Skeletal muscle satellite cell (primary cell): ENCODE data around the gene RBBP8NL.
"Not testable (repeated sequence)": the region's sequence is repeated elsewhere in the genome, so short reads cannot be mapped to it uniquely, and the experiment has no call there.

Experiments
- H3K27me3 ChIP-seq: 2 replicates; pipeline ENCODE4 v1.7.0; 2013; ENCODE audit warnings: low read length; ENCODE audit not compliant: control insufficient read depth, insufficient read depth
- H3K36me3 ChIP-seq: 2 replicates; pipeline ENCODE4 v1.7.0; 2013; ENCODE audit warnings: mild to moderate bottlenecking, control low read depth, low read length; ENCODE audit not compliant: insufficient read depth
- H3K4me1 ChIP-seq: 2 replicates; pipeline ENCODE4 v1.7.0; 2013; ENCODE audit warnings: low read length; ENCODE audit not compliant: control insufficient read depth, insufficient read depth
- H3K4me2 ChIP-seq: 2 replicates; pipeline ENCODE4 v1.7.0; 2013; ENCODE audit warnings: mild to moderate bottlenecking, low read length
- H3K4me3 ChIP-seq: 2 replicates; pipeline ENCODE4 v1.7.0; 2013; ENCODE audit warnings: low read length
- H3K9ac ChIP-seq: 2 replicates; pipeline ENCODE4 v1.7.0; 2013; ENCODE audit warnings: mild to moderate bottlenecking, low read depth, low read length, moderate library complexity
- H3K9me3 ChIP-seq: replicated peaks from 2 replicates; pipeline ENCODE4 v1.7.0; 2013; ENCODE audit warnings: mild to moderate bottlenecking, control low read depth, low read length

The RBBP8NL gene

GRCh38 chr20:62381202-62381797 is 46.0 kb downstream of the RBBP8NL start:
- H3K4me1 ChIP-seq, result peaks cover 25% of the 10 kb centered on the region
- no peak overlapping the region for H3K9ac ChIP-seq
- no peak overlapping the region for H3K4me2 ChIP-seq
- H3K4me3 ChIP-seq, result no peak overlapping the region
- peaks cover 9% of the 10 kb centered on the region for H3K36me3 ChIP-seq
- H3K9me3 ChIP-seq, result no peaks in the 10 kb centered on the region
- no peaks in the 10 kb centered on the region for H3K27me3 ChIP-seq

DNA sequence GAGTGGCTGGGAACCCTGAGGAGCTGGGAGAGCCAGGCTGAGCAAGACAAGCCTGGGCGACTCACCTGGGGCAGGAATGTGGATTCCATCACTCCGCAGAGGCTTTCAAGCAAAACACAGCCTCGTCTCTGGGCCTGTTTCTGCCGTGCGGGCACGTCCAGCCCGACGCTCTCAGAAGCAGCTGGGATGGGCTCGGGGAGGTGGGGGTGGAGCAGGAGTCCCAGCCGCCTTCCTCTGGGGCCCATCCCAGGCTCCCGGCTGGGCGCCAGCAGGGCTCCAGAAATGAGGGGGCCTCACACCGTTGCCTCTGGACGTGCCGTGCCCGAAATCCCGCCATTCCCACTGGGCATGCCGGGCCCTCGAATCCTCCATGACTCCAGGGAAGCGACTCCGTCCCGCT is 49.1 kb downstream of the RBBP8NL start:
- Histone ChIP-seq H3K36me3 (peaks cover 9% of the 10 kb centered on the region), H3K4me1 (peaks cover 33% of the 10 kb centered on the region), H3K27me3 (no peaks in the 10 kb centered on the region), H3K9me3 (no peaks in the 10 kb centered on the region), H3K4me2 (no peak overlapping the region), H3K4me3 (no peak overlapping the region), H3K9ac (no peak overlapping the region)

DNA sequence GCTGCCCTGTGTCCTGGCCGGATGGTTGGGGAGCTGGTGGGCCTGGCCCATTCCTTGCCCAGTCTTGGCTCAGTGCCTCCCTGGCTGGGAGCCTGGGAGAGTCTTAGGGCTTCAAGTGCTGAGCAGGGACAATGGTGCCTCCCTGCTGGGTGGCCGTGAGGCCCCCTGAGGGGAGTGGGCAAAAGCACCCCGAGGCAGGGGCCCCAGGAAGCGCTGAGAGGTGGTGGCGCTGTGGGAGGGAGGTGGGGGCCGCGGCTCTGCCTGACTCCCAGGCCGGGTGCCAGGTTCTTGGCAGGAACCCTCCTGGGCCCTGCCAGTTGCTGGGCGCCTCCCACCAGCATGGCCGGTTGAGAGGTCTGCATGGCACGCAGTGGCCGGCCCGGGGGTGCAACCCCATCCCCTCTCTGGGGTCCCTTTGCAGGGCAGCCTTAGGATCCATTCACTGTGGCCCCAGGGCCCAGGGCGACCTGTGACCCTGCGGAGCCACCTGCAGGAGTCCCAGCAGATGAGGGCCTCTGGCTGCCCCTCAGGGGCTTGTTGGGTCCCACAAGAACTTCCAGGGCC is 49.6 kb downstream of the RBBP8NL start:
- Histone ChIP-seq H3K27me3 (no peaks in the 10 kb centered on the region), H3K9ac (no peak overlapping the region), H3K9me3 (no peaks in the 10 kb centered on the region), H3K36me3 (peaks cover 9% of the 10 kb centered on the region), H3K4me3 (no peak overlapping the region), H3K4me1 (peaks cover 33% of the 10 kb centered on the region), H3K4me2 (no peak overlapping the region)

GRCh38 chr20:62377064-62377461 is 50.3 kb downstream of the RBBP8NL start:
- H3K4me1 ChIP-seq, result peaks cover 33% of the 10 kb centered on the region

GRCh38 chr20:62376112-62377063 is 51.0 kb downstream of the RBBP8NL start:
- Histone ChIP-seq H3K9ac (no peak overlapping the region), H3K4me3 (no peak overlapping the region), H3K4me2 (no peak overlapping the region), H3K27me3 (no peaks in the 10 kb centered on the region), H3K9me3 (no peaks in the 10 kb centered on the region), H3K4me1 (peaks cover 29% of the 10 kb centered on the region), H3K36me3 (no peaks in the 10 kb centered on the region)

More at GRCh38 chr20:62377064-62377461, 50.3 kb downstream of the RBBP8NL start:
- Histone ChIP-seq H3K4me3 (no peak overlapping the region), H3K36me3 (peaks cover 6% of the 10 kb centered on the region), H3K9ac (no peak overlapping the region), H3K4me2 (no peak overlapping the region), H3K27me3 (no peaks in the 10 kb centered on the region), H3K9me3 (no peaks in the 10 kb centered on the region)

DNA sequence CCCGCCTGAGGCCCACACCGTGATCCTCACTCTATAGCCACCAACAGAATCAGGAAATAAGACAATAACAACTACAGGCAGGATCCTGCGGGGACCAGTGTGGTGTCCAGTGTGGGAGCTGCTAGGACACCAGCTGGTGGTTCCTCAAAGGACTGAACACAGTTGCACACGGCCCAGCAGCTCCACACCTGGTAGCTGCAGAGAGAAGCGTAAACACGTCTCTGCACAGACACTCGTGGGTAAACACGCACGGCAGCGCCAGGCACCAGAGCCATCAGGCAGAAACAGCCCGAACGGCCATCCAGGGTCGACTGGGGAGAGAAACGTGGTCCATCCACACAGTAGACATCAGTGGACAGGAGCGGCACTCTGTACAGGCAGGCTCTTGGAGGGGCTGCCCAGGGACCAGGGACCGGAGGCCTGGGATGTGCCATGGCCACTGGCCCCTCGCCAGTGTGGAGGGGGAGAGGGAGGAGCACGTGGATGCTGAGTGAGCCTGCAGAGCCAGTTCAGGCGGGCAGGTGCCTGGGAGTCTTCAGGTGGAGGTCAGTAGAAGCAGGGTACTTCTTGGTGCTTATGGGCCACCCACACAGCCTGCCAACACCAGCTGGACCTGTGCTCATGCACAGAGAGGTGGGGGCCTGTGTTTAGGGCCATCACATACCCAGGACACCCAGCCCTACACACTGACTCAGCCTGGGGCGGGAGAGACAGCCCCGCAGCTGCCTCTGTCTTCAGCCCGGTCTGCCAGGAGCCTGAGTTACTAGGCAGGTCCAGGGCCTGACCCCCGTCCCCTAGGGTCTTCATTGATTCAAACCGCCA is 52.8 kb downstream of the RBBP8NL start:
- H3K9me3 ChIP-seq, result no peaks in the 10 kb centered on the region
- no peak overlapping the region for H3K4me3 ChIP-seq
- H3K36me3 ChIP-seq, result no peaks in the 10 kb centered on the region
- no peak overlapping the region for H3K9ac ChIP-seq
- peaks cover 35% of the 10 kb centered on the region for H3K4me1 ChIP-seq
- H3K4me2 ChIP-seq, result no peak overlapping the region
- H3K27me3 ChIP-seq, result no peaks in the 10 kb centered on the region

DNA sequence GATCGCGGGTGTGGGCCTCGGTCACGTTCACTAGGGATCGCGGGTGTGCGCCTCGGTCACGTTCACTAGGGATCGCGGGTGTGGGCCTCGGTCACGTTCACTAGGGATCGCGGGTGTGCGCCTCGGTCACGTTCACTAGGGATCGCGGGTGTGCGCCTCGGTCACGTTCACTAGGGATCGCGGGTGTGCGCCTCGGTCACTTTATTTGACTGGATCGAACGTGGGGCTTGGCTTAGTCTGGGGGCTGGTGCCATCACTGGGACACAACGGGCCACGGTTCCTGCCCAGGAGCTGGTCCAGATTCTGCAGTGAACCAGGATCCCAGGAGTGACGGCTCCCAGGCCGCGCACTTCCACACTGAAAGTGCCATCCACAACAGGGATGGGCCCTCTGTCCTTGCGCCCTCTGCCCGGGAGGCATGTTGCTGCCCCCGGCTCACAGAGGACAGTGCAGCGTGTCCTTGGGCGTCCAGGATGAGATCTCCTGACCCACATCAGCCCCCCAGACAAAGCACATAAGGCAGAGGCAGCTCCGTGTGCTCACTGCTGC is 53.6 kb downstream of the RBBP8NL start:
- not testable (repeated sequence) for H3K36me3 ChIP-seq, H3K27me3 ChIP-seq, H3K9me3 ChIP-seq, H3K4me3 ChIP-seq, H3K9ac ChIP-seq, H3K4me2 ChIP-seq
- peaks cover 42% of the 10 kb centered on the region for H3K4me1 ChIP-seq

DNA sequence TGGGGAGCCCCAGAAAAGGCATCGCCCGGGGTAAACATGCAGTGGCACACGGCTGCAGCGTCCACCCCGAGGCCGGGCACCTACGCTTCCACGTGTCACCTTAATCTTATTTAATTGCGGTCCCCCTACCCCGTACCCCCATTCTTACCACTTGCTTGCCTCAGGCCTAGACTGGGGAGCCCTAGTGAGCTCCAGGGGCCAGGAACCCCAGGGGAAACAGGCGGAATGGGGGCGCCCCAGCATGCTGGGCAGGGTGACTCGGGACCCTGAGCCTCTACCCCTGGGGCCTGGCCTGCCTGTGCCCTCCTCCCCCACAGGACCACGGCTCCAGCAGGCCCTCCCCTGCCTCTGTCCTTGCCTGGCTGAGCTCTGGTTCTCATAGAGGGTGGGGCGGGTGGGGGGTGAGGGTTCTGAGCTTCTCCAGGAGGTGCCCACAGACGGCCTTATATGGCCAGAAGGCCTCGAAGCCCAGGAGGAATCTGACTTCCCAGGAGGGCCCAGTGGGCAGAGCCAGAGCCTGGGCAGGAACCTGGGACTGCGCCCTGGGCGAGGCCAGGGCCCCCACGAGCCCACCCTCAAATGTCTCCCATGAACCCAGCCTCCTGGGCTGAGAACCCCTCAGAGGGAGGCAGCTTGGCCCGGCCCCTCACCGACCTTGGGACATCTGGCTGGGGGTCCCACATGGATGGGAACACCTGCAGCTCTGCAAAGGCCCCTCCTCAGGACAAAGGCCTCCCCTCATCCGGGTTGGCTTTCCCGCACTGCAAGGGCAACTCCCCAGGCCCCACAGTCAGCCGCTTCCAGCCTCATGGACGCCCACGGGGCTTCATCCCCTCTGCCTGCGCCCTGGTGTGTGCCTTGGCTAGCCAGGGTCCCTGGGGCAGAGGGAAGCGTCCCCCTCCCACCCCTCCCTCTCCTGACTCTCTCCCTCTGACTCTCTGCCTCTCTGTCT is 55.0 kb downstream of the RBBP8NL start:
- no peaks in the 10 kb centered on the region for H3K9me3 ChIP-seq
- no peaks in the 10 kb centered on the region for H3K27me3 ChIP-seq
- H3K4me2 ChIP-seq, result no peak overlapping the region
- no peaks in the 10 kb centered on the region for H3K36me3 ChIP-seq
- no peak overlapping the region for H3K4me3 ChIP-seq
- no peak overlapping the region for H3K9ac ChIP-seq
- H3K4me1 ChIP-seq, result peaks cover 51% of the 10 kb centered on the region

DNA sequence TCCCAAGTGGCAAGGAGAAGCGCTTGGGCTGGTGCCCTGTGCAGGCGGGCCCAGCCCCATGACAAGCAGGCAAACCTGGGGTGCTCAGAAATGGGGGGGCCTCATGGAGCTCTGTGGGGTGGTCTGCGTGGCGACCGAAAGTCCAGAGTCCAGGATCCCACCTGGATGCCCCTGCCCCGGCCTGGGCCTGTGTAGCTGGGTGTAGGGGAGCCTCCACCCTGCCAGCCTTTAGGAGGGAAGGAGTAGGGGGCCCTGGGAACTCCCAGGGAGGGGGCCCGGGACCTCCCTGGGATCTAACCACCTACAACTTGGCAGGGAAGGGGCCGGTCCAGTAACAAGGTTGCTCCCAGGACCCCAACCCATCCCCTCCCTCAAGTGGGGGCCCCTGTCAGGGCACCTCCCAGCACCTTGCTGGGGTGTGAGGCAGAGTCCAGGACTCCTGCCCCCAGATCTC is 55.7 kb downstream of the RBBP8NL start:
- H3K36me3 ChIP-seq, result no peaks in the 10 kb centered on the region
- peaks cover 52% of the 10 kb centered on the region for H3K4me1 ChIP-seq
- H3K27me3 ChIP-seq, result no peaks in the 10 kb centered on the region
- H3K9ac ChIP-seq, result no peak overlapping the region
- H3K4me2 ChIP-seq, result no peak overlapping the region
- no peak overlapping the region for H3K4me3 ChIP-seq
- H3K9me3 ChIP-seq, result no peaks in the 10 kb centered on the region

GRCh38 chr20:62370807-62371587 is 56.3 kb downstream of the RBBP8NL start:
- H3K9ac ChIP-seq, result no peak overlapping the region
- no peaks in the 10 kb centered on the region for H3K9me3 ChIP-seq
- no peaks in the 10 kb centered on the region for H3K36me3 ChIP-seq
- H3K4me3 ChIP-seq, result no peak overlapping the region
- peaks cover 51% of the 10 kb centered on the region for H3K4me1 ChIP-seq
- no peaks in the 10 kb centered on the region for H3K27me3 ChIP-seq
- H3K4me2 ChIP-seq, result no peak overlapping the region
